Stimulated activated CD4-positive, alpha-beta T cell treated with anti-CD3 and anti-CD28 coated beads, TNF-alpha, amount 100 ng/mL, for 48 hours (primary cell): ENCODE results near the gene PRKAR1A.

ENCODE experiments used
- DNase-seq, 3 donors: peaks; one replicate each; pipeline ENCODE4 v3.0.0-alpha.2; 2020; ENCODE audit warnings: low read depth in 3 of 3

Gene PRKAR1A

DNA sequence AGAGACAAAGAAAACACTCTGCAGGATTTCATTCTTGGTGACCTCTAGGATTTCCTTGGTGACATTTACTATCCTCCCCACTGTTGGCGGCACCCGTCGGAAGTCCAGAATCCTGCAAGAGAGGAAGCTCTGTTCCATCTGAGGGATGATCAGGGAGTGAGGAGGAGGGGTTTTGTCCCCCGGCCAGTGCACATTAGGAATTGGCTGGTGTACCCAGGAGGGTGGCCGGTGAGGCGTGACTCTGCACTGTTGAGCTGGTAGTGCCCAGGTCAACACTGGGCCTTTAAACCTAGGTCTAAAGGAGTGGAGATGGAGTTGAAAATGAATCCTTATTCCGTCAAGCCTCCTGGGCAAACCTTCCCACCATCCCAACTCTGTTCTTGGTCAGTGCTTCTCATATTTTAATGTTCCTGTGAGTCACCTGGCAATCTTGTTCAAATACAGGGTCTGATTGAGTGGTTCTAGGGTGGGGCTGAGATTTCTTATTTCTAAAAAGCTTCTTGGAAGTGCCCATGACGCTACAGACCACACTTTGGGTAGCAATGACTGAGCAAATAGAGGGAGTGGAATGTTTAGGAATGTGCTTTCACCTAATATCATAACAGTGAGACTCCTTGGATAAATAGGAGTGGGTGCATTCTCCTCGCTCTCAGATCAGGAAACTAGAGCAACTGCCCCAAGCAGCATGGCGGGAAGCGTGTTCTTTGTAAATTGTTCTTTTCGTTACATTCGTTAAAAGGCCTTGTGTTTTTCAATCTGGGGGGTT, 30.7 kb downstream of the PRKAR1A start:
- no peak for DNase-seq

- DNase-seq = no peak
Observed at GRCh38 chr17:68544111-68544915, 32.1 kb downstream of the PRKAR1A start.

GRCh38 chr17:68556551-68556950, 44.3 kb downstream of the PRKAR1A start:
- DNase-seq = no peak

- no peak for DNase-seq
Observed at GRCh38 chr17:68559316-68559715, 47.1 kb downstream of the PRKAR1A start.

DNA sequence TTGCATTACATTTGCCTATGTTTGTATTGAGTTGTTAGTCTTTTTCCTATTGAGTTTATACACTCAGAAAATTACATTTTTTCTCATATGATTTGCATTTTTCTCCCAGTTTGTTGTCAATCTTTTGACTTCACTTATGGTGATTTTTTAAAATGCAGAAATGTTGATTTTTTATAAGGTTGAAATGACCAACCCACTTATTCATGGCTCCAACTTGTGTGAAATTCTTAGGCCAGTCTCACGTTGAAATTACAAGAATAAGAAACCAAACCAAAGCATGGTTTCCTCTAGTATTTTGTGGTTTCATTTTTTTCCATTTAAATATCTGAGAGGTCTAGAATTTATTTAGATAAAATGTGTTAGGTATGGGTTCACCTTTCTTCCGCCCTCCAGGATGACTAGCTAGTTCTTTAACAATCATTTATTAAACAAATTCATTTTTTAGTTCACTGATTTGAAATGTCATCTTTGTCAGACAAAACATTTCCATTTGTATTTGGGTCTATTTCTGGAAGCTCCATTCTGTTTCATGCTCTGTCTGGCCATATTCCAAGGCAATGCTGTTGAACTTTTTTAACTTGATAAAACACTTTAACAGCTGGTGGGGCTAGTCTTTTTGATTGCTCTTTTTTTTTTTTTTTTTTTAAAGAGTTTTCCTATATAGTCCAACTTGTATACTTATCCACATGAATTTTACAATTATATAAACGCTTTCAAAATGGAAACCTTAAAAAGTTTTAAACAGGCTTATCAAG, 48.9 kb downstream of the PRKAR1A start:
- no peak for DNase-seq

- DNase-seq = no peak
Observed at GRCh38 chr17:68562736-68563135, 50.5 kb downstream of the PRKAR1A start.

DNA sequence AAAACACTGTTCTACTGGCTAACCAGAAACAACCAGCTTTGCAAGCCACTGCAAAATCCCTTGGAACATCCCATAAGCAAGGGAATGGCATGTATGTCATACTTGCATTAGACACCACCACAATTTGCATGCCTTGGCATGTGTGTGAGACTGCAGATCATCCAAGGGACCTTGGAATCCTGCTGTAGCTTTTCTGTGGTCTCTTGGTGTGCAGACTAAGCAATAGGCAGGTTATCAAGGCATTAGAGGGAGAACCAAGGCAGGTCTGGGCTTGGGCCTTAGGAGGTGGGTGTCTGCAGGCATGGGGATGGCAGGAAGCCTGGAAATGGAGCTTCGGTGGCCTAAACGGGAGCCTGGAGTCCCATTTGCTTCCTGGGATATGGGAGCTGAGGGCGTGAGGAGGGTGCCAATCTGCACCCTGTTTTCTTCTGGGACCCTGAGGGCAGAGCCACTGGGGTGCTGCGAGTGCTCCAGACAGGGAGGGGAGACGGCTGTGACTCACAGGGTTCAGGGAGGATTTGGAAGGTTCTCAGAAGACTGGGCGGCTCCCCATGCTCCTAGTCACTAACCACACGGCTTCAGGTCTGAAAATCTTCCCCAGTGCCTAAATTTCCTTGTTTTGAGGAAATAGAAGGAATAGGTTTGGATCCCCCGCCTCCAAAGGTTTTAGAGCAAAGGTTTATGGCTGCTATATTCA, 52.3 kb downstream of the PRKAR1A start:
- DNase-seq = no peak

DNA sequence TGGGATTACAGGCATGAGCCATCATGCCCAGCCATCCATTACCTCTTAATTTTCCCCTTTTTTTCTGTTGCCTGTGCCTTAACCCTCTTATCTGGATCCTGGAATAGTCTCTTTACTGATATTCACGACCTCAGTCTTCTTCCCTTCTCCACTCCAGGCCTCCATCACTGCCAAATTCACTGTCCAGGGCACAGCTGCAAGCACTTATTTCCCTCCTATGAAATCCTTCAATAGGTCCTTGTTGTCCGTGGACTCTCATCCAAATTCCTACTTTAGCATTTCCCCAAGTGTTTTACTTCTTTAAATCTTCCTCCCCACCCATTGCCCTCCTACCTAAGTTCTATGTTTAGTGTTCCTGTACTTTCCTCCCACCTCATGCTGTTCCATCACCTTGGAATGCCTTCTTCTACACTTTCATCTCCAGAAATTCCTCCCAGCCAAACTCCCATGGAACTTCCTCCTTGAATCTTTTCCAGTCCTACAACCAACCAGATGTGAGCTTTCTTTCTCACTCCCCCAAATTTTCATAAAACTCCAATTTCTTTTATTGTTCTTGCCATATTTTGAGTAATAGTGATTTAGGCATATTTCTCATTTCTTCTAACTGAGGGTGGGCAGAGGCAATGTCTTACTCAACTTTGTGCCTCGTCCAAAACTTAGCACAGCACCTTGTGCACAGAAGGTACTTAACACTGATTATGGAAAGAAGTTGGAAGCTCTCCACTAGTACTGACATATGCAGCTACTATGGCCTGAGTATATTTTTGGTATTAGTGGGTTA, 53.6 kb downstream of the PRKAR1A start:
- DNase-seq = no peak

GRCh38 chr17:68566442-68566738, 54.2 kb downstream of the PRKAR1A start:
- DNase-seq = no peak

GRCh38 chr17:68567035-68567434, 54.8 kb downstream of the PRKAR1A start:
- no peak for DNase-seq

GRCh38 chr17:68567581-68567980, 55.4 kb downstream of the PRKAR1A start:
- no peak for DNase-seq

DNA sequence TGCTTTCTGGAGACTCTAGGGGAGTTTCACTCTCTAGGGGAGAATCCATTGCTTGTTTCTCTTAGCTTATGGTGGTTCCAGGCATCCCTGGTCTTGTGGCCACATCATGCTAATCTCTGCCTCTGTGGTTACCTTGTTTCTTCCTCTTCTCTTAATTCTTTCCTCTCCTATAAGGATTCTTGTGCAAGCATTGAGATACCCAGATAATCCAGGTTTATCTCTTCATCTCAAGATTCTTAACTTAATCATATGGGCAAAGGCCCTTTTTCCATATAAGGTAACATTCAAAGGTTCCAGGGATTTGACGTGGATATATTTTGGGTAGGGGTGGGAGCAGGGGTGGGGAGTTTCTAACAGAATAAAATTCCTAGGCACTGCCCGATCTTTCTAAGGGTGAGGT, 56.4 kb downstream of the PRKAR1A start:
- no peak for DNase-seq

GRCh38 chr17:68569346-68569745, 57.1 kb downstream of the PRKAR1A start:
- no peak for DNase-seq

GRCh38 chr17:68570526-68570925, 58.3 kb downstream of the PRKAR1A start:
- no peak for DNase-seq

- DNase-seq = no peak
Observed at GRCh38 chr17:68572138-68572842, 60.1 kb downstream of the PRKAR1A start.

DNA sequence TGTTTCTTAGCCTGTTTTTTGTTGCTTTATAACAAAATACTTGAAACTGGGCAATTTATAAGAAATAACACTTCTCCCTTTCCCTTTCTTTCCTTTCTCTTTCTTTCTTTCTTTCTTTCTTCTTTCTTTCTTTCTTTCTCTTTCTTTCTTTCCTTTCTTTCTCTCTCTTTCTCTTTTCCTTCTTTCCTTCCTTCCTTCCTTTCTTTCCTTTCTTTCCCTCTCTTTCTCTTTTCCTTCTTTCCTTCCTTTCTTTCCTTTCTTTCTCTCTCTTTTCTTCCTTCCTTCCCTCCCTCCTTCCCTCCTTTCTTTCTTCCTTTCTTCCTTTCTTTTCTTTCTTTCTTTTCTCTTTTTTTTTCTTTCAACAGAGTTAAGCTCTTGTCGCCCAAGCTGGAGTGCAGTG, 61.1 kb downstream of the PRKAR1A start:
- DNase-seq = no peak

- no peak for DNase-seq
Observed at GRCh38 chr17:68576137-68576536, 63.9 kb downstream of the PRKAR1A start.

- no peak for DNase-seq
Observed at GRCh38 chr17:68576811-68577496, 64.7 kb downstream of the PRKAR1A start.

- DNase-seq = no peak
Observed at GRCh38 chr17:68577497-68577821, 65.2 kb downstream of the PRKAR1A start.

- DNase-seq = no peak
Observed at GRCh38 chr17:68578236-68578635, 66.0 kb downstream of the PRKAR1A start.
